Lower lobe of right lung (tissue), 2 donors: ENCODE measurements around the gene GPR146. TPM values are rescaled to one million over a fixed set of nuclear protein-coding genes. Genes with fewer than 3 reads are reported as not detected.
A peak's percentile ranks its signal among the peaks of the same experiment; 100 is the strongest.

ENCODE experiments used
- ATAC-seq, 2 donors: fragments of 200-7000 bp; cut with Tn5 transposase; one replicate each; pipeline ENCODE4 v1.9.1; 2020 to 2022; ENCODE audit warnings: mild to moderate bottlenecking in 2 of 2, moderate library complexity in 2 of 2
- DNase-seq: peaks from one replicate; pipeline ENCODE4 v3.0.0-alpha.2; 2020
- H3K27ac ChIP-seq: fragments of 200-600 bp; one replicate; pipeline ENCODE4 v1.8.0; 2022
- H3K27me3 ChIP-seq: fragments of 200-600 bp; one replicate; pipeline ENCODE4 v1.8.0; 2022; ENCODE audit warnings: low read depth
- H3K36me3 ChIP-seq: fragments of 200-600 bp; one replicate; pipeline ENCODE4 v1.8.0; 2022; ENCODE audit warnings: mild to moderate bottlenecking
- H3K4me1 ChIP-seq: fragments of 200-600 bp; one replicate; pipeline ENCODE4 v1.8.0; 2022
- H3K4me3 ChIP-seq: fragments of 200-600 bp; one replicate; pipeline ENCODE4 v1.8.0; 2022; ENCODE audit warnings: mild to moderate bottlenecking
- H3K9me3 ChIP-seq: fragments of 200-600 bp; one replicate; pipeline ENCODE4 v1.8.0; 2022
- CTCF ChIP-seq: fragments of 200-600 bp; IDR thresholded peaks from one replicate; pipeline ENCODE4 v1.8.0; 2022; ENCODE audit warnings: antibody characterized with exemption, mild to moderate bottlenecking
- intact Hi-C: fragments of 100-400 bp; cut with DNase I; formaldehyde crosslinking; loops from one replicate; pipeline ENCODE4 v1.11.0; 2022
- total RNA-seq: library from RNA; stranded (reverse); fragmentation: NEBNext Ultra II Directional; extraction: Animal tissue kit (Norgen Biotek cat#: 25700); gene quantifications from one replicate; pipeline ENCODE4 v1.2.1, GENCODE V29; 2021
- donor health status: DM: no; HTN: yes; CAD: no; lungs with severe emphysema.

GPR146 gene
- total RNA-seq, 1 donor from 2014 or later: 44.8 TPM

GRCh38 chr7:1087465-1087814 lies 43.1 kb downstream of the GPR146 start:
- intact Hi-C loops: no loop called here
- peaks cover 49% of the 10 kb centered on the region for H3K4me1 ChIP-seq
- H3K9me3 ChIP-seq: no peaks in the 10 kb centered on the region
- H3K27ac ChIP-seq: peak overlapping the region; percentile 64
- ATAC-seq (peak in 1 of 2 donors; percentile 9), DNase-seq (no peak)
- no peaks in the 10 kb centered on the region for H3K27me3 ChIP-seq
- TF ChIP-seq CTCF: no peak
- peak overlapping the region; percentile 53 for H3K4me3 ChIP-seq
- H3K36me3 ChIP-seq: peaks cover 11% of the 10 kb centered on the region

GRCh38 chr7:1087952-1088920 lies 43.9 kb downstream of the GPR146 start, which contains the start of gene GPER1:
Gene GPER1 (plus strand): TSS chr7:1088113. CDS start chr7:1091729, 3,616 bp downstream.
- TF ChIP-seq CTCF: no peak
- intact Hi-C loops: no loop called here
- Histone ChIP-seq H3K27me3 (no peaks in the 10 kb centered on the region), H3K27ac (peak within 1 kb of the TSS; percentile 64), H3K4me1 (peaks cover 41% of the 10 kb centered on the region), H3K36me3 (peaks cover 18% of the 10 kb centered on the region), H3K4me3 (peak within 1 kb of the TSS; percentile 53), H3K9me3 (no peaks in the 10 kb centered on the region)
- ATAC-seq: peak; percentile 73 to 87
- DNase-seq: peak; percentile 71

- DNase-seq (no peak), ATAC-seq (no peak)
- TF ChIP-seq CTCF: no peak
- intact Hi-C loops: no loop called here
- Histone ChIP-seq H3K36me3 (peaks cover 27% of the 10 kb centered on the region), H3K4me3 (no peak overlapping the region), H3K27ac (no peak overlapping the region), H3K4me1 (peaks cover 31% of the 10 kb centered on the region), H3K9me3 (no peaks in the 10 kb centered on the region), H3K27me3 (no peaks in the 10 kb centered on the region)
These were observed 45.9 kb downstream of the GPR146 start for GRCh38 chr7:1090236-1090635.

GRCh38 chr7:1090686-1091643 lies 46.6 kb downstream of the GPR146 start:
- intact Hi-C loops: no loop called here
- no peak for DNase-seq
- no peaks in the 10 kb centered on the region for H3K9me3 ChIP-seq
- H3K4me1 ChIP-seq: peaks cover 27% of the 10 kb centered on the region
- H3K4me3 ChIP-seq: no peak overlapping the region
- no peak overlapping the region for H3K27ac ChIP-seq
- no peak for TF ChIP-seq CTCF
- H3K36me3 ChIP-seq: peaks cover 27% of the 10 kb centered on the region
- no peak for ATAC-seq
- H3K27me3 ChIP-seq: no peaks in the 10 kb centered on the region

- Histone ChIP-seq H3K27me3 (no peaks in the 10 kb centered on the region), H3K9me3 (no peaks in the 10 kb centered on the region), H3K36me3 (peaks cover 27% of the 10 kb centered on the region), H3K27ac (no peak overlapping the region), H3K4me1 (peaks cover 27% of the 10 kb centered on the region), H3K4me3 (no peak overlapping the region)
- intact Hi-C loops: no loop called here
- no peak for DNase-seq
- no peak for TF ChIP-seq CTCF
- ATAC-seq: no peak
These were observed 47.3 kb downstream of the GPR146 start for GRCh38 chr7:1091644-1092027.
